Glomerular visceral epithelial cell (primary cell): ENCODE results near the gene SMDT1.
"Not testable (repeated sequence)": the region's sequence is repeated elsewhere in the genome, so short reads cannot be mapped to it uniquely, and the experiment has no call there.

ENCODE experiments used
- DNase-seq: peaks from one replicate; pipeline ENCODE4 v3.0.0-alpha.2; 2016; ENCODE audit errors: extremely low spot score

Gene SMDT1

DNA sequence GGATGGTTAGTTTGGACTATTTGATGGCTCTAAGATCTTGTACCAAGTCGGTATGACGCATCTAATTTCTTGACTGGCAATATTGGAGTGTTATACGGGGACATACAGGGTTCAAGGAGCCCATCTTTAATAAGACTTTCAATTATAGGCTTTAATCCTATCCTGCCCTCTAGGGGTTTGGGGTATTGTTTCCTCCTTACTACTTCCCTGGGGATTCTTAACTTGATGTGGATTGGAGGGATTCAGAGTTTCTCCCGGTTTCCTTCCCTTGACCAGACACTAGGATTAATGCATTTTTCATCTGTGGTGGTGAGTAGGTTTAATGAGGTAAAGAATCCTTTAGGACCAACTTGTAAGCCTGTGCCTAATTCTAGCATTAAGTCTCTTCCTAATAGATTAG is 32.3 kb downstream of the SMDT1 start:
- no peak for DNase-seq

DNA sequence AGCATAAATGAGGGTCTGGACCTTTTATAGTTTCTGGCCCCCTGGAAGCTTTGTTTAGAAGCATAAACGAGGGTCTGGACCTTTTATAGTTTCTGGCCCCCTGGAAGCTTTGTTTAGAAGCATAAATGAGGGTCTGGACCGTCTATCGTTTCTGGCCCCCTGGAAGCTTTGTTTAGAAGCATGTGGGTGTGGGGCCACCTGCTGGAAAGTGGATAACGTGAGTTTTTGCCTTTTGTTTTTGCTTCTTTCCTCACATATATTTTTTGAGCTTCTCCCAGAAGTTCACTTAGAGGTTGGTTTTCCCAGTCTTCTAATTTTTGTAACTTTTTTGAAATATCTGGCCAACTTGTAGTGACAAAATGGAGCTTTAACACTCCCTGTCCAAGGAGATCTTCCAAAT is 33.3 kb downstream of the SMDT1 start:
- DNase-seq, result not testable (repeated sequence)

DNA sequence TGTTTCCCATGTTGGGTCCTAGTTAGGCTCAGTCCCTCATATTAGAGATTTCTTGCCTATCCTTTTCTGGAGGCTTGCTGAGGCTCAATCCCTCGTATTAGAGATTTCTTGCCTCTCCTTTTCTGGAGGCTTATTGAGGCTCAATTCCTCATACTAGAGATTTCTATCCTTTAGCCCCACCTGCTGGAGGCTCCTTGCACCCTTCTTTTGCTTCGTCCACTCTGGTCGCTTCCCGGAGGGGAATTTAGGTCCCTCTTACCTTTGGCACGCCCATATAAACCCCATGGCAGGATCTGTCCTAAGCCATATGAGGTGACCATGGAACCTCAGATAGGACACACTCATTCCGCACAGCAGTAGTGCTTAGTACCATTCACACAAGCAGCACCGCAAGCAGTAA is 35.2 kb downstream of the SMDT1 start:
- no peak for DNase-seq

GRCh38 chr22:42115420-42115830 is 35.9 kb downstream of the SMDT1 start:
- not testable (repeated sequence) for DNase-seq

GRCh38 chr22:42116848-42117424 is 37.4 kb downstream of the SMDT1 start:
- no peak for DNase-seq

GRCh38 chr22:42120231-42121021 is 40.9 kb downstream of the SMDT1 start:
- not testable (repeated sequence) for DNase-seq

- not testable (repeated sequence) for DNase-seq
These were observed 44.0 kb downstream of the SMDT1 start for GRCh38 chr22:42123529-42123928.

DNA sequence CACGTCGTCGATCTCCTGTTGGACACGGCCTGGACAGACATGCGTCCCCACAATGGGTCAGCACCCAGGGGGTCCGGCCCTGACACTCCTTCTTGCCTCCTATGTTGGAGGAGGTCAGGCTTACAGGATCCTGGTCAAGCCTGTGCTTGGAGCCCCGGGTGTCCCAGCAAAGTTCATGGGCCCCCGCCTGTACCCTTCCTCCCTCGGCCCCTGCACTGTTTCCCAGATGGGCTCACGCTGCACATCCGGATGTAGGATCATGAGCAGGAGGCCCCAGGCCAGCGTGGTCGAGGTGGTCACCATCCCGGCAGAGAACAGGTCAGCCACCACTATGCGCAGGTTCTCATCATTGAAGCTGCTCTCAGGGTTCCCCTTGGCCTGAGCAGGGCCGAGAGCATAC is 48.1 kb downstream of the SMDT1 start:
- DNase-seq, result no peak

DNA sequence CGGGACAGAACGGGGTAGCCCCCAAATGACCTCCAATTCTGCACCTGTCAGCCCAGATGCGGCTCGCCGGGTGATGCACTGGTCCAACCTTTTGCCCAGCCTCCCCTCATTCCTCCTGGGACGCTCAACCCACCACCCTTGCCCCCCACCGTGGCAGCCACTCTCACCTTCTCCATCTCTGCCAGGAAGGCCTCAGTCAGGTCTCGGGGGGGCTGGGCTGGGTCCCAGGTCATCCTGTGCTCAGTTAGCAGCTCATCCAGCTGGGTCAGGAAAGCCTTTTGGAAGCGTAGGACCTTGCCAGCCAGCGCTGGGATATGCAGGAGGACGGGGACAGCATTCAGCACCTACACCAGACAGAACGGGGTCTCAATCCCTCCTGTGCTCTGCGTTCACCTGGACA is 48.5 kb downstream of the SMDT1 start:
- not testable (repeated sequence) for DNase-seq

DNA sequence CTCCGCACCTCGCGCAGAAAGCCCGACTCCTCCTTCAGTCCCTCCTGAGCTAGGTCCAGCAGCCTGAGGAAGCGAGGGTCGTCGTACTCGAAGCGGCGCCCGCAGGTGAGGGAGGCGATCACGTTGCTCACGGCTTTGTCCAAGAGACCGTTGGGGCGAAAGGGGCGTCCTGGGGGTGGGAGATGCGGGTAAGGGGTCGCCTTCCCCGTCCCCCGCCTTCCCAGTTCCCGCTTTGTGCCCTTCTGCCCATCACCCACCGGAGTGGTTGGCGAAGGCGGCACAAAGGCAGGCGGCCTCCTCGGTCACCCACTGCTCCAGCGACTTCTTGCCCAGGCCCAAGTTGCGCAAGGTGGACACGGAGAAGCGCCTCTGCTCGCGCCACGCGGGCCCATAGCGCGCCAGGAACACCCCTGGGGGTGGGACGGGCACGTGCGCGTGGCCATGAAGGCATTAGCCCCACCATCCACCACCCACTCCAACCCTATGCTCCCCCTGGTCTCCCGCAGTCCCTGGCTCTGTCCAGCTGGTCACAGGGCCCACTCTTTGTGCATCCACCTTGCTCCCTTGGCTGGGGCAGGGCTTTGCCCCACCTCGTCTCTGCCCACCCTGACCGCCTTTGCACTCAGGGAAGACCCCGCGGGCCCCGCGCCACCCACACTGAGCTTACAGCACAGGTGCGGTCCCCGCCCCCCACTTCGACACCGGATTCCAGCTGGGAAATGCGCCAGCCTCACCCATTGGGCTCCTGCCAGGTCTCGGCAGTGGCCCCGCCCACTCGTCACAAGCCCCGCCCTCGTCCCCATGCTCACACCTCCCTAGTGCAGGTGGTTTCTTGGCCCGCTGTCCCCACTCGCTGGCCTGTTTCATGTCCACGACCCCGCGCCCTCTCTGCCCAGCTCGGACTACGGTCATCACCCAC is 49.5 kb downstream of the SMDT1 start:
- not testable (repeated sequence) for DNase-seq

GRCh38 chr22:42130182-42130581 is 50.7 kb downstream of the SMDT1 start:
- DNase-seq, result not testable (repeated sequence)

- not testable (repeated sequence) for DNase-seq
These were observed 51.3 kb downstream of the SMDT1 start, which contains the start of gene CYP2D6 for GRCh38 chr22:42130639-42131431. Gene CYP2D6 (minus strand): TSS chr22:42130810. CDS start chr22:42130791, 19 bp downstream.

GRCh38 chr22:42131562-42131961 is 52.1 kb downstream of the SMDT1 start:
- DNase-seq, result no peak

GRCh38 chr22:42132457-42132856 is 53.0 kb downstream of the SMDT1 start:
- DNase-seq, result no peak
